GDM1 (cell line): ENCODE results near the gene SLC30A7.
"Not testable (repeated sequence)": the region's sequence is repeated elsewhere in the genome, so short reads cannot be mapped to it uniquely, and the experiment has no call there.

Experiments used
- DNase-seq: peaks from one replicate; lab custom pipeline; 2025; lab: John Stamatoyannopoulos, UW

The SLC30A7 gene

GRCh38 chr1:100891380-100891779 lies 4.5 kb upstream of the SLC30A7 start:
- no peak for DNase-seq

GRCh38 chr1:100892554-100892953 lies 3.3 kb upstream of the SLC30A7 start:
- DNase-seq, result no peak

- no peak for DNase-seq
Observed at GRCh38 chr1:100893718-100894117, 2.2 kb upstream of the SLC30A7 start.

- DNase-seq, result peak; percentile 59
Observed at GRCh38 chr1:100894603-100895539, 1.0 kb upstream of the SLC30A7 start, which contains the start of gene EXTL2. Gene EXTL2, minus strand, starts transcription at chr1:100894842. Its CDS starts 6,085 bp downstream, at chr1:100888757.

GRCh38 chr1:100896481-100896982 lies 642 bp downstream of the SLC30A7 start:
- peak; percentile 9 for DNase-seq

GRCh38 chr1:100902365-100902764 lies 6.5 kb downstream of the SLC30A7 start:
- DNase-seq, result no peak

- no peak for DNase-seq
Observed at GRCh38 chr1:100903777-100904176, 7.9 kb downstream of the SLC30A7 start.

- DNase-seq, result no peak
Observed at GRCh38 chr1:100904528-100904927, 8.6 kb downstream of the SLC30A7 start.

GRCh38 chr1:100905181-100905580 lies 9.3 kb downstream of the SLC30A7 start:
- DNase-seq, result no peak

GRCh38 chr1:100907887-100908286 lies 12.0 kb downstream of the SLC30A7 start:
- DNase-seq, result no peak

GRCh38 chr1:100909018-100909417 lies 13.1 kb downstream of the SLC30A7 start:
- no peak for DNase-seq

GRCh38 chr1:100912019-100912418 lies 16.1 kb downstream of the SLC30A7 start:
- no peak for DNase-seq

- no peak for DNase-seq
Observed at GRCh38 chr1:100921110-100921706, 25.3 kb downstream of the SLC30A7 start.

- DNase-seq, result no peak
Observed at GRCh38 chr1:100924212-100924611, 28.3 kb downstream of the SLC30A7 start.

GRCh38 chr1:100924991-100925390 lies 29.1 kb downstream of the SLC30A7 start:
- no peak for DNase-seq

- DNase-seq, result no peak
Observed at GRCh38 chr1:100926240-100926639, 30.4 kb downstream of the SLC30A7 start.

GRCh38 chr1:100927276-100927675 lies 31.4 kb downstream of the SLC30A7 start:
- DNase-seq, result no peak

- no peak for DNase-seq
Observed at GRCh38 chr1:100928128-100928527, 32.2 kb downstream of the SLC30A7 start.

- DNase-seq, result no peak
Observed at GRCh38 chr1:100930494-100930893, 34.6 kb downstream of the SLC30A7 start.

- DNase-seq, result no peak
Observed at GRCh38 chr1:100931716-100932115, 35.8 kb downstream of the SLC30A7 start.

- not testable (repeated sequence) for DNase-seq
Observed at GRCh38 chr1:100933555-100933954, 37.7 kb downstream of the SLC30A7 start.

GRCh38 chr1:100936194-100936967 lies 40.5 kb downstream of the SLC30A7 start:
- DNase-seq, result no peak
